PC-9 (cell line): Measurements from ENCODE around the gene GLRA1. TPM values are rescaled to one million over a fixed set of nuclear protein-coding genes. Genes with fewer than 3 reads are reported as not detected.

Experiments
- BruUV-seq: library from RNA; stranded (reverse); fragments of 400-500 nt; replicated peaks from 2 replicates; lab custom pipeline; 2021; lab: Mats Ljungman, UMichigan
- CTCF ChIA-PET: fragments of 300-600 bp; sonication (Branson Sonifier 250); formaldehyde crosslinking; loops from one replicate; lab custom pipeline; 2022; ENCODE audit warnings: antibody characterized with exemption; lab: Charles Lee
- POLR2A ChIA-PET: fragments of 300-600 bp; sonication (Branson Sonifier 250); formaldehyde crosslinking; loops from one replicate; lab custom pipeline; 2022; ENCODE audit warnings: antibody characterized with exemption; ENCODE audit not compliant: unreplicated experiment; lab: Charles Lee
- DNase-seq, 2 experiments: peaks; one replicate each; pipeline versions ENCODE4 v3.0.0 to v3.0.0-alpha.2; 2015 to 2022; ENCODE audit warnings: mixed read lengths in 1 of 2
- H2AFZ ChIP-seq: fragments of 200-600 bp; sonication (generic); 2 replicates; pipeline ENCODE4 v1.8.1; 2017; ENCODE audit warnings: antibody characterized with exemption
- H3F3A ChIP-seq: fragments of 200-600 bp; sonication (generic); 2 replicates; pipeline ENCODE4 v1.8.1; 2017; ENCODE audit warnings: antibody characterized with exemption, mild to moderate bottlenecking, low read depth; ENCODE audit not compliant: insufficient read depth
- H3K27ac ChIP-seq: fragments of 200-600 bp; sonication (generic); 2 replicates; pipeline ENCODE4 v1.6.1; 2016; ENCODE audit warnings: mixed run types
- H3K27me3 ChIP-seq: fragments of 200-600 bp; sonication (generic); 2 replicates; pipeline ENCODE4 v1.6.1; 2016; ENCODE audit warnings: low read depth, mixed run types; ENCODE audit not compliant: insufficient read depth
- H3K36me3 ChIP-seq: fragments of 200-600 bp; sonication (generic); 2 replicates; pipeline ENCODE4 v1.6.1; 2016; ENCODE audit warnings: low read depth, mixed run types
- H3K4me1 ChIP-seq: fragments of 200-600 bp; sonication (generic); replicated peaks from 2 replicates; pipeline ENCODE4 v1.6.1; 2016; ENCODE audit warnings: mixed run types; ENCODE audit not compliant: insufficient read depth
- H3K4me2 ChIP-seq: fragments of 200-600 bp; sonication (generic); 2 replicates; pipeline ENCODE4 v1.6.1; 2017; ENCODE audit warnings: mixed run types
- H3K4me3 ChIP-seq: fragments of 200-600 bp; sonication (generic); 2 replicates; pipeline ENCODE4 v1.6.1; 2016; ENCODE audit warnings: mixed run types
- H3K79me2 ChIP-seq: fragments of 200-600 bp; sonication (generic); 2 replicates; pipeline ENCODE4 v1.6.1; 2017; ENCODE audit warnings: low read depth, mixed run types
- H3K9me2 ChIP-seq: fragments of 200-600 bp; sonication (generic); 2 replicates; pipeline ENCODE4 v1.8.1; 2017; ENCODE audit warnings: mild to moderate bottlenecking; ENCODE audit not compliant: insufficient read depth
- H3K9me3 ChIP-seq: fragments of 200-600 bp; sonication (generic); 2 replicates; pipeline ENCODE4 v1.8.1; 2016; ENCODE audit warnings: low read depth; ENCODE audit not compliant: insufficient read depth
- H4K20me1 ChIP-seq: fragments of 200-600 bp; sonication (generic); 2 replicates; pipeline ENCODE4 v1.8.1; 2017; ENCODE audit not compliant: insufficient read depth
- CTCF ChIP-seq: fragments of 200-600 bp; sonication (generic); conservative IDR thresholded peaks from 2 replicates; pipeline ENCODE4 v1.6.1; 2017; ENCODE audit warnings: mixed run types, antibody characterized with exemption, mild to moderate bottlenecking, moderate library complexity
- EZH2 ChIP-seq: fragments of 200-600 bp; sonication (generic); IDR thresholded peaks from 2 replicates; pipeline ENCODE4 v1.8.0; 2017; ENCODE audit warnings: antibody characterized with exemption, low read depth
- intact Hi-C: fragments of 100-400 bp; cut with micrococcal nuclease; formaldehyde crosslinking; loops from one replicate; pipeline ENCODE4 v1.10.0; 2022; ENCODE audit not compliant: unreplicated experiment
- total RNA-seq: library from RNA; stranded (reverse); gene quantifications from 2 replicates; pipeline ENCODE4 v1.2.3, GENCODE V29; 2021

Gene GLRA1
- total RNA-seq, 1 experiment from 2014 or later = not detected

- intact Hi-C loops = no loop called here
- ChIA-PET CTCF (no interaction called here), POLR2A (no interaction called here)
- Histone ChIP-seq H3K36me3 (no peaks in the 10 kb centered on the region), H3K4me3 (no peak overlapping the region), H3K4me1 (no peaks in the 10 kb centered on the region), H3K79me2 (no peaks in the 10 kb centered on the region), H3K27ac (no peak overlapping the region), H3K9me3 (no peaks in the 10 kb centered on the region), H4K20me1 (no peaks in the 10 kb centered on the region), H3K27me3 (peaks cover 16% of the 10 kb centered on the region; the same call in 1 of the 2 replicates), H3K9me2 (no peaks in the 10 kb centered on the region; the same call in 1 of the 2 replicates), H2AFZ (no peak overlapping the region), H3F3A (no peaks in the 10 kb centered on the region), H3K4me2 (no peak overlapping the region)
- TF ChIP-seq CTCF (no peak), EZH2 (no peak)
- BruUV-seq = no TSS peak
- DNase-seq = no peak
Measured at GRCh38 chr5:151856861-151857260, 67.8 kb downstream of the GLRA1 start.

- no peaks in the 10 kb centered on the region for H3F3A ChIP-seq
- H4K20me1 ChIP-seq = no peaks in the 10 kb centered on the region
- no peaks in the 10 kb centered on the region for H3K9me3 ChIP-seq
- H3K9me2 ChIP-seq = no peaks in the 10 kb centered on the region; the same call in 1 of the 2 replicates
- ChIA-PET CTCF (no interaction called here), POLR2A (no interaction called here)
- no peaks in the 10 kb centered on the region for H3K36me3 ChIP-seq
- H3K4me3 ChIP-seq = no peak overlapping the region
- no peak overlapping the region for H2AFZ ChIP-seq
- no peak overlapping the region for H3K27ac ChIP-seq
- peaks cover 16% of the 10 kb centered on the region; the same call in 1 of the 2 replicates for H3K27me3 ChIP-seq
- TF ChIP-seq CTCF (no peak), EZH2 (no peak)
- no TSS peak for BruUV-seq
- H3K4me1 ChIP-seq = no peaks in the 10 kb centered on the region
- no peak overlapping the region for H3K4me2 ChIP-seq
- intact Hi-C loops = no loop called here
- DNase-seq = no peak
- H3K79me2 ChIP-seq = no peaks in the 10 kb centered on the region
Measured at GRCh38 chr5:151855701-151856100, 69.0 kb downstream of the GLRA1 start.

- H3K79me2 ChIP-seq = no peaks in the 10 kb centered on the region
- CTCF ChIA-PET = no interaction called here
- no peaks in the 10 kb centered on the region for H3K9me3 ChIP-seq
Measured at GRCh38 chr5:151847871-151848270, 76.8 kb downstream of the GLRA1 start.

More at GRCh38 chr5:151847871-151848270, 76.8 kb downstream of the GLRA1 start:
- intact Hi-C loops = no loop called here
- Histone ChIP-seq H4K20me1 (no peaks in the 10 kb centered on the region), H3F3A (no peaks in the 10 kb centered on the region), H3K27ac (no peak overlapping the region), H3K4me3 (no peak overlapping the region), H2AFZ (no peak overlapping the region), H3K4me1 (no peaks in the 10 kb centered on the region), H3K9me2 (no peaks in the 10 kb centered on the region), H3K27me3 (peaks cover 10% of the 10 kb centered on the region; the same call in 1 of the 2 replicates), H3K36me3 (no peaks in the 10 kb centered on the region), H3K4me2 (no peak overlapping the region)
- BruUV-seq = no TSS peak
- DNase-seq = no peak
- POLR2A ChIA-PET = no interaction called here
- no peak for TF ChIP-seq CTCF
